Measurements from ENCODE around the gene ADAMTS3.
"Not testable (repeated sequence)": the region's sequence is repeated elsewhere in the genome, so short reads cannot be mapped to it uniquely, and the experiment has no call there.

Gene ADAMTS3

DNA sequence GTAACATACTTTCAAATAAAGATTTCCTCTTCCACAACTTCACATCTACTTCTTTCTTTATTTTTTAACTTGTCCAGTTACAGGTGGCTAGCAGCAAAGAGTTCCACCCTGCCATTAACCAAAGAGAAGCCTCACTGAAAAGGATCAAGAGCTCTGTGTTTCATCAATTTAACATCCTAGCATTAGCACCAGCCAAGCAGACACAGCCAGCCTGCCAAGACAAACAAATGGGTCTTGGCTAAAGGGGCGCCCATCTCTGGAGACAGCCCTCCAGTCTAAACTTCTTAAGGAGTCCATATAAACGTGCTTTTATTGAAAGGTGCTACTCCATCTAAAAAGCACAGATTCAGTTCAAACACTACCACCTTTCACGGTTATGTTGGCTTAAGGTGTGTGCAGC, 105.3 kb downstream of the ADAMTS3 start:
- no peak for DNase-seq

DNA sequence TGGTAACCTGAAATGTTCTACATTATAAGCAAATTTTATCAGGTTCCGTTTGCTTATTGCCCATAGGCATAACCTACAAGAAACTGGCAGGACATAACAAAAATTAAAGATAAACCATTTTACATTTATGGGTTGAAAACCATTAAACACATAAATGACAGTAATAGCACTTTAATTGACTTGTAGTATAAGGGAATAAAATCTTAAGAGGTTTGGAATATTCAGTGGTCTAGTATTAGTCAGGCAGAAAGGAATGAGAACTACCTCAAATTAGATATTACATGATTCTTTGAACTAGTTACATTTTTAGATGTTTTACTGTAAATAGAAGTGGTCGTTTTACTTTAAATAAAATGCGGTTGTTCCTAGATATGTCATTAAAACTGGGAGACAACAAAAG, 111.9 kb downstream of the ADAMTS3 start:
- no peak for DNase-seq

DNA sequence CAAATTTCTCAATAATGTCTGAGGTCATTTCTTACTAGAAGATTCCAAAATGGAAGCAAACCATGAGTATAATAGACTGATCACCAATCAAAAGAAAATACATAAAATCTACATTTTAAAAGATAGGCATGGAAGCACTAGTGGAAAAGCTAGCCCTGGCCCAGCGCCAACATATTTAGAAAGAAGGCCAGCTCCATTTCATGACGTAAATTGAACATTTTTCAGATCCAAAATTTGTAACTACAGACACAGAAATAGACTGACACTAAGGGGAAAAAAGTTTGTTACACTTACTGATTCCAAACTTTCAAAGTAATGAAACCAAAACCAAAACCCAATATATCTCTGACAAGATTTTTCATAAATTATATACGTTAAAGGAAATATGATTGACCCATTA, 117.7 kb downstream of the ADAMTS3 start:
- DNase-seq: no peak

DNA sequence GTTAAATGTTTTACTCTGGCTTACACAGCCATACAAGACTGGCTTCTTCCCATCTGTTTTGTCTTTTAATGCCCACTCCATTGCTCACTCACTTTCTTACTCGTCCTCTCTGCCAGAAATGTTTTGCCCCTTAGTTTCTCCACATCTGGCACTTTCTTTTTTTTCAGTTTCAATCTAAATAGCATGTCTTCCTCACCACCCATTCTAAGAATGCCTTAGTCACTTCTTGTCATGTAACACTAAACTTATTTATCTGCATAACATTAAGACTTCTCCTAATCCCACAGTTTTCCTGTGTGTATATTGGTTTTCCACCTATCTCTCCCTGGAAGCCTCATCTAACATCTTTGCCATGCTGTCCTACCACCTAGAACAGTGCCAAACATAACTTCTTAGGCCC, 119.3 kb downstream of the ADAMTS3 start:
- DNase-seq: no peak

DNA sequence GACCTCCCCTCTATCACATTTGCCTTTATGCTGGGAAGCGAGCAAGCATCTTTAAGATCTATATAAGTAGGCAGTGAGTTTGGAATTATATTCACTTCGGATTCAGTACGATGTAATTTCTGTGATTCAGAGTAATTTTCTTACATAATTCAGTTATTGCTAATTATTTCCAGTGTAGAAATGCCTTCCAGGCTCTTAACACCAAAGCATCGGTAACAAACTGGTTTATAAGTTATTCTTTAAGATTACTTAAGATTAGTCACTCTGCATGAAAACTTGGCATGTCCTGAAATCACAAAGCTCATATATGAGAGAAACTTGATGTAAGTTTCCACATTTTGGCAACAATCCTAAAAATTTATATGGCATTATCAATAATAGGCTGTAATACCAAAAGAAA, 120.8 kb downstream of the ADAMTS3 start:
- no peak for DNase-seq

DNA sequence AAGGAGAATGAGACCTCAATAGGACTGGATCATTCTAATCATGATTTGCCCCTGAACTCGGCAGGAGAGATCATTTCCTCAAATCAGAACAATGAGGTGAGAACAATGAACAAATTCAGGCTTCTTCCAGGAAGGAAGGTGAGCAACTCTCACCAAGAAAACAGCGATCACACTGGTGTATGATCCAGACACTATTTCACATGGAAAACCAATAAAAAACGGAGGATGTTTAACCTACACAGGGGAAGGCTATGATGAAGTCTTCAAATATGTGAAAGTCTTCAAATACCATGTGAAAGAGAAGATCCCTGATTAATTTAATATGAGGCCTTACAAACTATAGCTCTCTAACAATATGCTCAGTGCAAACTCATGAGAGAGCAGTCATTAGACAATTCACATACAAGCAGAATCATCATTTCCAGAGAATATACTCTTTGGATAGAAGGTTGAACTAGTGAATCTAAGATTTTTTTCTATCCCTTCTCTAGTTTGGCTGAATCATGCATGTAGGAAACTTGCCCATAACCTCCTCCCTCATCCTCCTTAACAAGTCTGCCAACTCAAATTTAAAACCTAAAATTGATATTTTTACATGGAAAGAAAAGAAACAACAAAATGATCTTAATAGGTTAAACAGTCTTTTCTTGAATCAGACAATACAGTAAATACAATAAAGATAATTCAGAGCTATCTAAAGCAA, 122.5 kb downstream of the ADAMTS3 start:
- DNase-seq: no peak

DNA sequence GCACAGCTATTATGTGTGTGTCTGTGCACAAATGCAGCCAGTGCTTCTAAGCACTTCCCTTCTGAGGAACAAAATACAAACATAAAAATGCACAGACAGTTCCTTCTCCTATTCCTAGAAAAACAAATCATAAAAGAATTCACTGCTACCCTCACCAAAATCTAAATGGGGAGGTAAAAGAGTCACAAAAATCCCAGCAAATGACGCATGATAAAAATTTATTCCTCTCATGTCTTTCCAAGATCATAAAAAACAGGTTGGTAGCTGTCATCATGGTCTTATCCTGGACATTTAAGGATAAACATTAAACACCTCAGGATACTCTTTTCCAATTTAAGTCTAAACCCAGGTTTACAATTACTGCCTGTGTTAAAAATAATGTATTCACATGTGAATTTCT, 124.9 kb downstream of the ADAMTS3 start:
- no peak for DNase-seq

DNA sequence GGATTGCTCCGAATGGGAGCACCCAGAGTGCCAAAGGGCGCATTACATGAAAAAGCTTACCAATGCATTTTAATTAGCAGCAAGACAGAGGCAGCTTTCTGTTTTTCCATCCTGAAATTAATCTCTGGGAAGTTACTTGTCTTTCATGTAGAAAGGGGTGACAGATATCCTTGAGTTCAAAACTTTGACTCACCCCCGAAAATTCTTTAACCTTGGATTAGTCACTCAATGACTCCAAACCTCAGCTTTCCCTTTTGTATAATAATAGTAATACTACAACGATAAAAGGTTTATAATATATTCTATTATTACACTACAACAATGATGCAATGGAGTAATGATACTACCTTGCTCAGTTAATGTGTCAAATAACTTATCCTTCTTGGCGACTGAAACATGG, 126.3 kb downstream of the ADAMTS3 start:
- DNase-seq: no peak

DNA sequence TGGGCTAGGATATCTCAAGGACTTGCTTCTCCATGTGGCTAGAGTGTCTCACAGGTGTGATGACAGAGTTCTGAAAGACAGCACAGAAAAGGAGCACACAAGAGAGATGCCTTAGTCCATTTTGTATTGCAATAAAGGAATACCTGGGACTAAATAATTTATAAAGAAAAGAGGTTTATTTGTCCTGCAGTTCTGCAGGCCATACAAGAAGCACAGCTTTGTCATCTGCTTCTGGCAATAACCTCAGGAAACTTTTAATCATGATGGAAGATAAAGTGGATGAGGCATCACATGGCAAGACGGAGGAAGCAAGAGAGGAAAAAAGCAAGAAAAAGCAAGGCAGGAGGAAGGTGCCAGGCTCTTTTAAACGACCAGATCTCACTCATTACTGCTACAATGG, 126.9 kb downstream of the ADAMTS3 start:
- no peak for DNase-seq

DNA sequence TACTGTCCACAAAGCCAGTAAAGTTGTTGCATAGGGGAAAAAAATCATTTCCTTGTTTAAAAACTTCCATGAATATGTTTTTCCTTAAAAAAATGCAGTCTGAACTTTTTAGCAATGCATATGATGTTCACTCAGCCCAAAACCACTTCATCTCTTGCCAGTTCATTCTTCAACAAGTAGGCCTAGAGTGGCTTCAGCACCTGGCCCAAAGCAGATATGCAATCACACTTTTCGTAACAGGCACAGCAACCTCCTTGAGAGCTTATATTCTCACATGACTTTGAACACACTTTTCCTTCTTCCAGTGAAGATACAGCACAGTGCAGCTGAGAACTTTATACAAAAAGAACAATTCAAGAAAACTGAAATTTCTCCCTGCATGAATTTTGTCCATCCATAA, 128.6 kb downstream of the ADAMTS3 start:
- DNase-seq: no peak

DNA sequence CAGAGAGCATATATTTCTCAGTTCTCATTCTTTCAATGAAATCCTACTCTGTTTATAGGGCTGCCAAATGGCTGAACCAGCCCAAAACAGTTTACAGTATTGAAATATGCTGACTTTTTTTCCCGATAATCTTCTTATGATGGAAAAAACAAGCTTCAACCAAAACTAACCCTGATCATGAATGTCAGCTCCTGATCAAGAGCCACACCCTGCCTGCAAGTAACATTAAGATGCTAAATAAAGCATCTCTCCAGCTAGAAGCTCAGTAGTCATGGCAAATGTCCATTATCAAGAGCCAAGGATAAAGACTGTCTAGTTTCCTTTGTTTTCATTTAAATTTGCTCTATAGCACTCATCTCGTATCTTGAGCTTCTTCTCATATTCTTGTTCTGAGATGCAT, 136.0 kb downstream of the ADAMTS3 start:
- DNase-seq: no peak

DNA sequence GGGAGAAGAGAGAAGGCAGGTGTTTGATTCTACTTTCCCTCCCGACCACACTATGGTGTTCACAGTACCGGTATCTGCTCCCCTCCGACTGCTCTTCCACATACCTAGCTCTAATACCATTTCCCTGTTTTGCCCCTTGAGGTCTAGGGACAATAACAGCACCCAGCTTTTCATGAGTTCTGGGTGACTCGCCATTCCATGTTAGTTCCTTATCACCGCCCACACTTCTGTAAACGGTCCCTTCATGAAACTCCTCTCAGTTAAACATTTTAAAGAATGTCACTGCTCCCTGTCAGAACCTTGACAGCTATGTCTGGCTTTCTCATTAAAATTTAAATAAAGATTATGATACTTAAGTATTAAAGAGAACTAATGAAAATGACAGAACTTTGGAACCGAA, 136.7 kb downstream of the ADAMTS3 start:
- DNase-seq: no peak

DNA sequence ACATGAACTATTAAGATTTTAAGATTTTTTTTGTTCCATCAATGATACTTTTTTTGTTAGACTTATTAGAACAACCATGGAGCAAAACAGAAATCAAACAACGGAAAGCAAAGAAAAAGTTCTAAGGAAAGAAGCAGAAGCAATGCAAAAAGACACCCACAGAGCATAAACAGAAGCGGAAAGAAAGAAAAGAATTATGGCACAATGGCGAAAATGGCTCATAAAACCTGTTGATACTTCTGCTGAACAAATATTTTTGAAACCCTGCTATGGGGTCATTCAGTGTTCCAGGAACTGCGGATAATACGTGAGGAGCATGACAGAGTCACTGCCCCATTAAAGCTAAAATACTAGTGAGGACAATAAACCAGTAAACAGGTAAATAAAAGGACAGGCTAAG, 138.0 kb downstream of the ADAMTS3 start:
- no peak for DNase-seq

DNA sequence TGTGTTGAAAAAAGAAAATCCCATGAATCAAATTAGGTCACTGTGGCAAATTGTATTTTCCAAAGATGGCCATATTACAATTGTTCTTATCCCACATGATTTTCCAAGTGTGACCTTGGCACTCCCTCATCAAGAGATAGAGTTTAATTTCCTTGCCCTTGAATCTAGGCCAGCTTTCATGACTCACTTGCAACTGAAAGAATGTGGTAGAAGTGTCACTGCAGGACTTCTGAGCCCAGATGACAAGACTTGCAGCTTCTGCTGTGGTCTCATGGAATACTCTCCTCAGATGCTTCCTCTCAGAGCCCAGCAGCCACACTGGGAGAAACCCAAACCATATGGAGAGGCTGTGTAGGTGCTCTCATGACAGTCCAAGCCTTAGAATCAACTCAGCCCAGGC, 139.0 kb downstream of the ADAMTS3 start:
- no peak for DNase-seq

DNA sequence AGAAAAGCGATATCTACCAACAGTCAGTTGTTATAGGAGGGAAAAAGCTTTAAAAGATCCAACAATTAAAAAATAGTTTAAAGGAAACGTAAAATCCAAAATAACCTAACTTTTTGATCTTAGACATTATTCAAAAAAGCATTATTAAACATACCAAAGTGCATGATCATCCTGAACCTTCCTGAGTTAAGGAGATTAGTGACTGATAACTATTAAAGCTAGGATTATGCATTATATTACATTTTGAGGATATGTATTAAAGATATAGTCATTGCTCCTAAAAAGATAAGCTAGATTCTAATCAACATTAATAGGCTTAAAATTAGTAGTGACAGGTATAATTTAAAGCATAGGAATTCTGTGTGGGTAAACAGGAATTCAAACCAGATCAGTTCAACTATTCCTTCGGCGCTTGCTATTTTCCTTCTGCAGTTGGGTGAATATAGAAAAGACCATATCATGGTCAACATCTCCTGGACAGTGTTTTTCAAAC, 139.6 kb downstream of the ADAMTS3 start:
- no peak for DNase-seq

DNA sequence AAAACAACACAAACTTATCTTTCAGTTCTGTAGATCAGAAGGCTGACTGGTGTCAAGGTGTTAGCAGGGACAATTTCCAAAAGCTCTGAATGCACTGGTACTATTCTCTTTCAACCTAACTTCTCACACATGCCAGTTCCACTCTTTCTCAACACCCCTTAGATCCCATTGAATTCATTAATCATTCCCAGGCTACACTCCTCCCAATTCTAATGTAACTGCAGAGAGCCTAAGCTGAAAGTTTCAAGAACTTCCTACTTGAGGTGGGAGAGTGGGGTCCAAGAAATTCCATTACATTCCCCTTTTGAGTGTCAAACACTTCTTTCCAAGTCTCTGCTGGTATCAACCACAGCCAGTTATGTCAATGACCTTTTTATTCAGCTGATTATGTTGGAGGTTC, 142.0 kb downstream of the ADAMTS3 start:
- no peak for DNase-seq

DNA sequence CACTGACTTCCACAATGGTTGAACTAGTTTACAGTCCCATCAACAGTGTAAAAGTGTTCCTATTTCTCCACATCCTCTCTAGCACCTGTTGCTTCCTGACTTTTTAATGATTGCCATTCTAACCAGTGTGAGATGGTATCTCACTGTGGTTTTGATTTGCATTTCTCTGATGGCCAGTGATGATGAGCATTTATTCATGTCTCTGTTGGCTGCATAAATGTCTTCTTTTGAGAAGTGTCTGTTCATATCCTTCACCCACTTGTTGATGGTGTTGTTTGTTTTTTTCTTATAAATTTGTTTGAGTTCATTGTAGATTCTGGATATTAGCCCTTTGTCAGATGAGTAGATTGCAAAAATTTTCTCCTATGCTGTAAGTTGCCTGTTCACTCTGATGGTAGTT, 143.1 kb downstream of the ADAMTS3 start:
- not testable (repeated sequence) for DNase-seq

DNA sequence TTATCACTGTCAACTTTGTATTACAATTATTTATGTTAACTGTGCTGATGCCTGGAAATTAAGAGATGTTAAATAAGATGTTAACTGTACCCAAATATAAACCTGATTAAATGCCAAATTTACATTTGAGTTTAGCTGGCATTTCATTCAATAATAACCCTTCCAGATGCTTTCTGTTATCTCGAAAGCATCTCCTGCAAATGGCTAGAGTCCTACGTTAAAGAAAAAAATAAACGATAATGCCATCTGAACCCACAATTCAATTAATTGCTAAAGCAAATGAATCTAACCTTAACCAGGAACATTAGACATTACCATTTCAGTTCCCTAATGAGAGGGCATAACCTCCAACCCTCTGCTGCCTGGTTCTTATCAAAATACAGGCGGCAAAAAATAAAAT, 145.0 kb downstream of the ADAMTS3 start:
- no peak for DNase-seq

DNA sequence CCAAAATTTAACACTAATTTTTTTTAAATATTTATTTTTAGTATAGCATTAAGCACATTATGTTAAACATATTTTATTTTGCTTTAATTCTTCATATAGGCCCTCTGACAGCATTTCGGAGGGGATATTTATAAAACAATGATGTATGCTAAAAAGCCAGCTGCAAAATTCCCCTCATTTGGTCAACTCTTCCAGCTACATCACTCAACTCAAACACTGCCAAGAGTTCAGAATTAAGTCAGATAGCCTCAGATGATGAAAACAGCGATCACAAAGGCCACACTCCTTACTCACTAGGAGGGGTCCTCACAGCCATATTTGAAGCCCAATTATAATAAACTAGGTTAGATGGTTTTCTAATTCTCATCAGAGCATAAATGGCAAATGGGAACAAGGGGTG, 146.6 kb downstream of the ADAMTS3 start:
- no peak for DNase-seq

DNA sequence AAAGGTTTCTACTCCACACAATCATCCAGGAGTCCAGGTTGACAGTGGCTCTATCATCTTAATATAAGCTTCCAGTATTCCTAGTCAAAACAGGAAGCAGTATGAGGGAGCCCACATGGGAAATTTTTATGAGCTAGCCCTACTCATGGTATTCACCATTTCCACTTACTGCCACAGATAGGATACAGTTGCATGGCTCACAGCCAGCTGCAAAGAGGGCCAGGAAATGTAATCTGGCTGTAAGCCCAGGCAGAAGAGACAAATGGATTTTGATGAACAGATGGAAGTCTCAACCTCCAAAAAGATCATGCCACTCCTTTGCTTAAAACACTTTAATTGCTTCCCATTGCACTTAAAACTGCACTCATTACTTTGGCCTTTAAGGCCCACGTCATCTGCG, 150.6 kb downstream of the ADAMTS3 start:
- no peak for DNase-seq

DNA sequence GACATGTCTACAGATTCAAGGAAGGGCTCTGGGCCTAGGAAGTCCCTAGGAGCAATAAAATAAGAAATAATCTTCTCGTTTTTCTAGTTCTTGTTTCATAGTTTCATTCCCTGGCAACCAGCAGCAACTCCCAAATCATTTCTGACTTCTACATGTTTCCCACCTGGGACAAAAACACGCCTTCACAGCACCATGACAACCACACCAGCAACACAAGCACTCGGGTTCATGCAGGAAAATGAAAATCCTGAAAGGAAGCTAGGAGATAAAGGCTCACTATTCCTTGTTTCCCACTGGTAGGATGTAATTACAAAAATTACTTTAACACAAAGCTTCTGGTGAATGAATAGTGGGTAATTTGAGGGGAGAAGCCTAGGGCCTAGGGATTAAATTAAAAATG, 158.9 kb downstream of the ADAMTS3 start:
- DNase-seq: no peak

DNA sequence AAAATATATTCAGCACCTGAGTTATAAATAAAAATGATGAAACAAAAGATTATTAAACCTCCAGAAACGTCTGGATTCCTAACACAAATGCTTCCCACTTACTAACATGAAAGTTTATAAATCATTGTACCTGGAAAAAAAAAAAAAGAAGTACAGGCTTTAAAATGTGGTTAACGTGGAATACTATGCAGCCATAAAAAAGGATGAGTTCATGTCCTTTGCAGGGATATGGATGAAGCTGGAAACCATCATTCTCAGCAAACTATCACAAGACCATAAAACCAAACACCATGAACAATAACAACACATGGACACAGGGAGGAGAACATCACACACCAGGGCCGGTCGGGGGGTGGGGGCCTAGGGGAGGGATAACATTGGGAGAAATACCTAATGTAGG, 160.5 kb downstream of the ADAMTS3 start:
- no peak for DNase-seq

DNA sequence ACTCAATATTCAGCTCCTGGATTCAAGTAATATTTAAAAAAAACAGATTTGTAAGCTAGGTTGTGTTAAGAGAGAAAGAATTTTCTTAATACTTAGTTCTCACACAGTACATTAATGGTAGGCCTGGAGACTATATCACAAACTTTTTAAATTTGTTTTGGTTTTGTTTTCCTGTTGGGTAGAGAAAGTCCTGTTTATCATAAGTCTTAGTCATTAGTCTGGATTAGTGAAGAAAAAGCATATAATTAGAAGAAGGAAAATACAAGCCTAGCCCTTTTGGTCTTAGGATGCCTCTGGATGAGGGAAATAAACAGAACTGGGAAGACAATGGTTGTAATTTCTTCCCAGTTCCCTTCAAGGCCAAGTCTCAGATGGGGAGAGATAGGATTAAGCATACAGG, 163.6 kb downstream of the ADAMTS3 start:
- DNase-seq: no peak

DNA sequence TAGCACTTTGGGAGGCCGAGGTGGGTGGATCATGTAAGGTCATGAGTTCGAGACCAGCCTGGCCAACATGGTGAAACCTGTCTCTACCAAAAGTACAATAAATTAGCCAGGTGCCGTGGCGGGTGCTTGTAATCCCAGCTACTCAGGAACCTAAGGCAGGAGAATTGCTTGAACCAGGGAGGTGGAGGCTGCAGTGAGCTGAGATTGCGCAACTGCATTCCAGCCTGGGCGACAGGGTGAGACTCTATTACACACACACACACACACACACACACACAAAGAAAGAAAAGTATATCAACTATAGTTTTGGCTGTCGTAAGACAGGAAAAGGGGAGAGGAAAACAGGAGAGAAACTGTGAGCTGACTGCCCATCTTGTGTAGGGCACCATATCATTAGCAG, 171.7 kb downstream of the ADAMTS3 start:
- no peak for DNase-seq

DNA sequence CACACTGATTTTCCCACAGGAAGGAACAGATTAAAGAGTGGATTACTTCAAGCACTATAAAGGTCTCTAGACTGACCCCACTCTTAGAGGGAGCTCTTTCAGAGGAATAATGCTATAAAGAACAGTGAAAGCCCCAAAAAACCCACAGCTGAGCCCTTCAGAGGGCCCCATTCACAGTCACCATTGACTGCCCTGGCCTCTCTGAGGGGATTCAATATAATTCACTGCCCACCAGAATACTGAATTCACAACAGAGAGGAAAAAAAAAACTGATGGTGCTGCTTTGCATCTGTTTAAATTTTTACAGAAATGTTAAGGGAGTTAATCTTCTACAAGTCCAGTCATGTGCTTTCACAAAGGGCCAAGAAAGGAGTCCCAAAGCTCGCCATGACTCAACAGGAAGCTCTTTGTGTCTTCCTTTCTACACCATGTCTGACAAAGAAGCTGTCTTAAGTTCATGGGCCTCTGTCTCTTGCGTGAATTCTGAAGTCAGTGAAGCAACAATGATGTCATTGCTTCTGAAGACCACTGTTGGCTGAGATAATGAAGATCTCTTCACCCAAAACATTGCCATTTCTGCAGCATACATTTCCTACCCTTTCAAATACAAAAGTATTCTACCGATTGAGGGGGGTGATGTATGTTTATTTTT, 174.9 kb downstream of the ADAMTS3 start:
- DNase-seq: no peak
